HEK293 (cell line): ENCODE results near the gene CAMTA2.

ENCODE experiments used
- CTCF ChIA-PET: fragments of 350-600 bp; formaldehyde crosslinking; extraction: SDS; loops from one replicate; lab custom pipeline; 2021; ENCODE audit warnings: antibody characterized with exemption; lab: Yijun Ruan, JAX
- POLR2A ChIA-PET: fragments of 300-600 bp; formaldehyde crosslinking; extraction: SDS; loops from one replicate; lab custom pipeline; 2020; ENCODE audit warnings: antibody characterized with exemption, inconsistent platforms; lab: Yijun Ruan, JAX
- H3K27ac ChIP-seq: fragments of 200-500 bp; sonication (Bioruptor generic); 2 replicates; pipeline ENCODE4 v1.5.1; 2014; ENCODE audit warnings: low read depth, low read length, control low read depth, inconsistent platforms; ENCODE audit errors: extremely low read depth
- H3K36me3 ChIP-seq, 2 experiments: fragments of 200-500 bp in 1 of 2; sonication (Bioruptor generic) in 1 of 2; 1 replicate in 1 of 2; 2 replicates in 1 of 2; pipeline ENCODE4 v1.5.1; 2014 to 2017; ENCODE audit warnings: inconsistent platforms in 2 of 2, low read length in 2 of 2; ENCODE audit not compliant: control insufficient read depth in 2 of 2, insufficient read depth in 1 of 2
- H3K4me1 ChIP-seq: fragments of 200-500 bp; sonication (Bioruptor generic); 2 replicates; pipeline ENCODE4 v1.5.1; 2014; ENCODE audit warnings: mild to moderate bottlenecking, low read length, inconsistent platforms; ENCODE audit not compliant: control insufficient read depth, insufficient read depth
- H3K4me3 ChIP-seq: 2 replicates; pipeline ENCODE4 v1.5.1; 2011; ENCODE audit warnings: low read depth, mild to moderate bottlenecking, control low read depth, low read length, moderate library complexity
- H3K9me3 ChIP-seq: fragments of 200-500 bp; sonication (Bioruptor generic); 2 replicates; pipeline ENCODE4 v1.5.1; 2014; ENCODE audit warnings: low read depth, low read length, inconsistent platforms; ENCODE audit not compliant: control insufficient read depth, insufficient read depth
- IKZF3 ChIP-seq: fragments of 450-650 bp; IDR thresholded peaks from 2 replicates; pipeline ENCODE4 v1.5.0; 2018; ENCODE audit warnings: missing biosample characterization, mild to moderate bottlenecking, missing genetic modification characterization, moderate library complexity
- PRDM1 ChIP-seq: fragments of 450-650 bp; formaldehyde crosslinking; IDR thresholded peaks from 2 replicates; pipeline ENCODE4; 2016; ENCODE audit warnings: missing biosample characterization, missing genetic modification characterization
- ZIC2 ChIP-seq: fragments of 450-650 bp; formaldehyde crosslinking; IDR thresholded peaks from 2 replicates; pipeline ENCODE4 v1.5.1; 2016; ENCODE audit warnings: missing biosample characterization, missing genetic modification characterization
- ZNF292 ChIP-seq: fragments of 450-650 bp; formaldehyde crosslinking; IDR thresholded peaks from 2 replicates; pipeline ENCODE4 v1.5.1; 2016; ENCODE audit warnings: low read depth, missing biosample characterization, missing genetic modification characterization, borderline replicate concordance
- ZNF341 ChIP-seq: fragments of 450-650 bp; formaldehyde crosslinking; IDR thresholded peaks from 2 replicates; pipeline ENCODE4; 2016; ENCODE audit warnings: low read depth, missing biosample characterization, missing genetic modification characterization
- ZNF600 ChIP-seq: fragments of 450-650 bp; formaldehyde crosslinking; IDR thresholded peaks from 2 replicates; pipeline ENCODE4 v1.5.1; 2016; ENCODE audit warnings: missing biosample characterization, missing genetic modification characterization
- ZNF623 ChIP-seq: fragments of 450-650 bp; formaldehyde crosslinking; IDR thresholded peaks from 2 replicates; pipeline ENCODE4 v1.5.1; 2016; ENCODE audit warnings: missing biosample characterization, missing genetic modification characterization
- ZNF660 ChIP-seq: fragments of 450-650 bp; IDR thresholded peaks from 2 replicates; pipeline ENCODE4 v1.5.1; 2018; ENCODE audit warnings: missing biosample characterization, mild to moderate bottlenecking, missing genetic modification characterization
- ZNF830 ChIP-seq: fragments of 450-650 bp; IDR thresholded peaks from 2 replicates; pipeline ENCODE4 v1.5.0; 2018; ENCODE audit warnings: missing biosample characterization, missing genetic modification characterization, low read depth, mild to moderate bottlenecking, moderate library complexity
- ZSCAN16 ChIP-seq: fragments of 450-650 bp; formaldehyde crosslinking; IDR thresholded peaks from 2 replicates; pipeline ENCODE4 v1.5.1; 2016; ENCODE audit warnings: missing biosample characterization, missing genetic modification characterization
- ZSCAN30 ChIP-seq: fragments of 450-650 bp; IDR thresholded peaks from 2 replicates; pipeline ENCODE4 v1.5.1; 2018; ENCODE audit warnings: missing biosample characterization, mild to moderate bottlenecking, missing genetic modification characterization, moderate library complexity
- TF ChIP-seq, protein P1 (sequence below): fragments of 450-650 bp; formaldehyde crosslinking; IDR thresholded peaks from 2 replicates; pipeline ENCODE4 v1.5.1; 2016; ENCODE audit warnings: missing biosample characterization, missing genetic modification characterization
- TF ChIP-seq, protein P2 (sequence below): fragments of 450-650 bp; formaldehyde crosslinking; IDR thresholded peaks from 2 replicates; pipeline ENCODE4 v1.5.1; 2016; ENCODE audit warnings: missing biosample characterization, missing genetic modification characterization
- TF ChIP-seq, protein P3 (sequence below): fragments of 450-650 bp; formaldehyde crosslinking; IDR thresholded peaks from 2 replicates; pipeline ENCODE4 v1.5.1; 2016; ENCODE audit warnings: missing biosample characterization, missing genetic modification characterization
- TF ChIP-seq, protein P4 (sequence below): fragments of 450-650 bp; formaldehyde crosslinking; IDR thresholded peaks from 2 replicates; pipeline ENCODE4 v1.5.1; 2016; ENCODE audit warnings: missing biosample characterization, missing genetic modification characterization
- TF ChIP-seq, protein P5 (sequence below): fragments of 450-650 bp; formaldehyde crosslinking; IDR thresholded peaks from 2 replicates; pipeline ENCODE4 v1.5.1; 2016; ENCODE audit warnings: missing biosample characterization, missing genetic modification characterization, borderline replicate concordance
- TF ChIP-seq, protein P6 (sequence below): fragments of 450-650 bp; formaldehyde crosslinking; IDR thresholded peaks from 2 replicates; pipeline ENCODE4 v1.5.1; 2017; ENCODE audit warnings: missing biosample characterization, missing genetic modification characterization

CAMTA2 gene

DNA sequence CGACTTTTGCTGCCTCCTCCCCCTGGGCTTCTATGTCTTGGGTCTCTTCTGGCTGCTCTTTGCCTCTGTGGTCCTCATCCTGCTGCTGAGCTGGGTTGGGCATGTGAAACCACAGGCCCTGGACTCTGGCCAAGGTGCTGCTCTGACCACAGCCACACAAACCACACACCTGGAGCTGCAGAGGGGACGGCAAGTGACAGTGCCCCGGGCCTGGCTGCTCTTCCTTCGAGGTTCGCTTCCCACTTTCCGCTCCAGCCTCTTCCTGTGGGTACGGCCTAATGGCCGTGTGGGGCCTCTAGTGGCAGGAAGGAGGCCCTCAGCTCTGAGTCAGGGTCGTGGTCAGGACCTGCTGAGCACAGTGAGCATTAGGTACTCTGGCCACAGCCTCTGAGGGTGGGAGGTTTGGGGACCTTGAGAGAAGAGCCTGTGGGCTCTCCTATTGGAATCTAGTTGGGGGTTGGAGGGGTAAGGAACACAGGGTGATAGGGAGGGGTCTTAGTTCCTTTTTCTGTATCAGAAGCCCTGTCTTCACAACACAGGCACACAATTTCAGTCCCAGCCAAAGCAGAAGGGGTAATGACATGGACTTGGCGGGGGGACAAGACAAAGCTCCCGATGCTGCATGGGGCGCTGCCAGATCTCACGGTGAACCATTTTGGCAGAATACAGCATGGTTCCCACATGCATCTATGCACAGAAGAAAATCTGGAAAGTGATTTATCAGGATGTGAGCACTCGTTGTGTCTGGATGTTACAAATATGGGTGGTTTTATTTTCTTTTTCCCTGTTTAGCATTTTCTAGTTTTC lies 53.1 kb downstream of the CAMTA2 start:
- no peaks in the 10 kb centered on the region for H3K9me3 ChIP-seq
- ChIA-PET CTCF (interaction anchor here (0.6 to 1.6 kb wide), 6 partner anchors 23 to 202 kb away, joined by 3 to 7 read pairs (median 4); partner anchors contain the start of gene CHRNE), POLR2A (interaction anchor here (0.8 to 1.7 kb wide), 7 partner anchors 11 to 33 kb away, joined by 4 to 9 read pairs (median 7); partner anchors contain the start of genes PFN1 and SPAG7)
- H3K4me1 ChIP-seq: peaks cover 3% of the 10 kb centered on the region
- peaks cover 14 to 55% of the 10 kb centered on the region in 2 experiments for H3K36me3 ChIP-seq
- no peak overlapping the region for H3K4me3 ChIP-seq
- H3K27ac ChIP-seq: peak overlapping the region; percentile 8; the same call in 1 of the 2 replicates
- TF ChIP-seq, protein P1, sequence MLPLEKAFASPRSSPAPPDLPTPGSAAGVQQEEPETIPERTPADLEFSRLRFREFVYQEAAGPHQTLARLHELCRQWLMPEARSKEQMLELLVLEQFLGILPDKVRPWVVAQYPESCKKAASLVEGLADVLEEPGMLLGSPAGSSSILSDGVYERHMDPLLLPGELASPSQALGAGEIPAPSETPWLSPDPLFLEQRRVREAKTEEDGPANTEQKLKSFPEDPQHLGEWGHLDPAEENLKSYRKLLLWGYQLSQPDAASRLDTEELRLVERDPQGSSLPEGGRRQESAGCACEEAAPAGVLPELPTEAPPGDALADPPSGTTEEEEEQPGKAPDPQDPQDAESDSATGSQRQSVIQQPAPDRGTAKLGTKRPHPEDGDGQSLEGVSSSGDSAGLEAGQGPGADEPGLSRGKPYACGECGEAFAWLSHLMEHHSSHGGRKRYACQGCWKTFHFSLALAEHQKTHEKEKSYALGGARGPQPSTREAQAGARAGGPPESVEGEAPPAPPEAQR (tag by site-specific recombination): no peak
- no peak for TF ChIP-seq ZSCAN30
- peak; percentile 55 for TF ChIP-seq ZNF341 (tag by site-specific recombination)
- TF ChIP-seq PRDM1 (tag by site-specific recombination): 0 out of 2 replicates have a peak, but pooled peaks have one; percentile 24
- TF ChIP-seq ZIC2 (tag by site-specific recombination): 0 out of 2 replicates have a peak, but pooled peaks have one; percentile 8
- TF ChIP-seq ZNF660 (tag by site-specific recombination): no peak
- TF ChIP-seq ZNF623 (tag by site-specific recombination): no peak
- TF ChIP-seq, protein P2, sequence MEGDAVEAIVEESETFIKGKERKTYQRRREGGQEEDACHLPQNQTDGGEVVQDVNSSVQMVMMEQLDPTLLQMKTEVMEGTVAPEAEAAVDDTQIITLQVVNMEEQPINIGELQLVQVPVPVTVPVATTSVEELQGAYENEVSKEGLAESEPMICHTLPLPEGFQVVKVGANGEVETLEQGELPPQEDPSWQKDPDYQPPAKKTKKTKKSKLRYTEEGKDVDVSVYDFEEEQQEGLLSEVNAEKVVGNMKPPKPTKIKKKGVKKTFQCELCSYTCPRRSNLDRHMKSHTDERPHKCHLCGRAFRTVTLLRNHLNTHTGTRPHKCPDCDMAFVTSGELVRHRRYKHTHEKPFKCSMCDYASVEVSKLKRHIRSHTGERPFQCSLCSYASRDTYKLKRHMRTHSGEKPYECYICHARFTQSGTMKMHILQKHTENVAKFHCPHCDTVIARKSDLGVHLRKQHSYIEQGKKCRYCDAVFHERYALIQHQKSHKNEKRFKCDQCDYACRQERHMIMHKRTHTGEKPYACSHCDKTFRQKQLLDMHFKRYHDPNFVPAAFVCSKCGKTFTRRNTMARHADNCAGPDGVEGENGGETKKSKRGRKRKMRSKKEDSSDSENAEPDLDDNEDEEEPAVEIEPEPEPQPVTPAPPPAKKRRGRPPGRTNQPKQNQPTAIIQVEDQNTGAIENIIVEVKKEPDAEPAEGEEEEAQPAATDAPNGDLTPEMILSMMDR: peak; percentile 63
- TF ChIP-seq ZNF600: 0 out of 2 replicates have a peak, but pooled peaks have one; percentile 23
- TF ChIP-seq, protein P3, sequence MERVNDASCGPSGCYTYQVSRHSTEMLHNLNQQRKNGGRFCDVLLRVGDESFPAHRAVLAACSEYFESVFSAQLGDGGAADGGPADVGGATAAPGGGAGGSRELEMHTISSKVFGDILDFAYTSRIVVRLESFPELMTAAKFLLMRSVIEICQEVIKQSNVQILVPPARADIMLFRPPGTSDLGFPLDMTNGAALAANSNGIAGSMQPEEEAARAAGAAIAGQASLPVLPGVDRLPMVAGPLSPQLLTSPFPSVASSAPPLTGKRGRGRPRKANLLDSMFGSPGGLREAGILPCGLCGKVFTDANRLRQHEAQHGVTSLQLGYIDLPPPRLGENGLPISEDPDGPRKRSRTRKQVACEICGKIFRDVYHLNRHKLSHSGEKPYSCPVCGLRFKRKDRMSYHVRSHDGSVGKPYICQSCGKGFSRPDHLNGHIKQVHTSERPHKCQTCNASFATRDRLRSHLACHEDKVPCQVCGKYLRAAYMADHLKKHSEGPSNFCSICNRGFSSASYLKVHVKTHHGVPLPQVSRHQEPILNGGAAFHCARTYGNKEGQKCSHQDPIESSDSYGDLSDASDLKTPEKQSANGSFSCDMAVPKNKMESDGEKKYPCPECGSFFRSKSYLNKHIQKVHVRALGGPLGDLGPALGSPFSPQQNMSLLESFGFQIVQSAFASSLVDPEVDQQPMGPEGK (tag by site-specific recombination): no peak
- no peak for TF ChIP-seq IKZF3 (tag by site-specific recombination)
- TF ChIP-seq, protein P4, sequence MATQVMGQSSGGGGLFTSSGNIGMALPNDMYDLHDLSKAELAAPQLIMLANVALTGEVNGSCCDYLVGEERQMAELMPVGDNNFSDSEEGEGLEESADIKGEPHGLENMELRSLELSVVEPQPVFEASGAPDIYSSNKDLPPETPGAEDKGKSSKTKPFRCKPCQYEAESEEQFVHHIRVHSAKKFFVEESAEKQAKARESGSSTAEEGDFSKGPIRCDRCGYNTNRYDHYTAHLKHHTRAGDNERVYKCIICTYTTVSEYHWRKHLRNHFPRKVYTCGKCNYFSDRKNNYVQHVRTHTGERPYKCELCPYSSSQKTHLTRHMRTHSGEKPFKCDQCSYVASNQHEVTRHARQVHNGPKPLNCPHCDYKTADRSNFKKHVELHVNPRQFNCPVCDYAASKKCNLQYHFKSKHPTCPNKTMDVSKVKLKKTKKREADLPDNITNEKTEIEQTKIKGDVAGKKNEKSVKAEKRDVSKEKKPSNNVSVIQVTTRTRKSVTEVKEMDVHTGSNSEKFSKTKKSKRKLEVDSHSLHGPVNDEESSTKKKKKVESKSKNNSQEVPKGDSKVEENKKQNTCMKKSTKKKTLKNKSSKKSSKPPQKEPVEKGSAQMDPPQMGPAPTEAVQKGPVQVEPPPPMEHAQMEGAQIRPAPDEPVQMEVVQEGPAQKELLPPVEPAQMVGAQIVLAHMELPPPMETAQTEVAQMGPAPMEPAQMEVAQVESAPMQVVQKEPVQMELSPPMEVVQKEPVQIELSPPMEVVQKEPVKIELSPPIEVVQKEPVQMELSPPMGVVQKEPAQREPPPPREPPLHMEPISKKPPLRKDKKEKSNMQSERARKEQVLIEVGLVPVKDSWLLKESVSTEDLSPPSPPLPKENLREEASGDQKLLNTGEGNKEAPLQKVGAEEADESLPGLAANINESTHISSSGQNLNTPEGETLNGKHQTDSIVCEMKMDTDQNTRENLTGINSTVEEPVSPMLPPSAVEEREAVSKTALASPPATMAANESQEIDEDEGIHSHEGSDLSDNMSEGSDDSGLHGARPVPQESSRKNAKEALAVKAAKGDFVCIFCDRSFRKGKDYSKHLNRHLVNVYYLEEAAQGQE (tag by site-specific recombination): peak; percentile 84

DNA sequence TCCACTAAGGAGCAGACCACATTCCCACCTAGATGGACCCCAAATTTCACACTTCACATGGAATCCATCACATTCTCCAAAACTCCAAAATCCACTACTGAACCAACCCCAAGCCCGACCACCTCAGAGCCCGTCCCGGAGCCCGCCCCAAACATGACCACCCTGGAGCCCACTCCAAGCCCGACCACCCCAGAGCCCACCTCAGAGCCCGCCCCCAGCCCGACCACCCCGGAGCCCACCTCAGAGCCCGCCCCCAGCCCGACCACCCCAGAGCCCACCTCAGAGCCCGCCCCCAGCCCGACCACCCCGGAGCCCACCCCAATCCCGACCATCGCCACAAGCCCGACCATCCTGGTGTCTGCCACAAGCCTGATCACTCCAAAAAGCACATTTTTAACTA lies 53.8 kb downstream of the CAMTA2 start:
- peaks cover 2% of the 10 kb centered on the region for H3K4me1 ChIP-seq
- no peak overlapping the region for H3K27ac ChIP-seq
- H3K4me3 ChIP-seq: no peak overlapping the region
- POLR2A ChIA-PET: interaction anchor here (0.8 to 1.7 kb wide), 7 partner anchors 10 to 33 kb away, joined by 4 to 9 read pairs (median 7); partner anchors contain the start of genes PFN1 and SPAG7
- no peaks in the 10 kb centered on the region for H3K9me3 ChIP-seq
- H3K36me3 ChIP-seq: peaks cover 14 to 57% of the 10 kb centered on the region in 2 experiments
- CTCF ChIA-PET: interaction anchor here (0.6 to 1.6 kb wide), 4 partner anchors 22 to 201 kb away, joined by 3 to 7 read pairs (median 4); no protein-coding TSS in a partner anchor
- TF ChIP-seq, protein P5, sequence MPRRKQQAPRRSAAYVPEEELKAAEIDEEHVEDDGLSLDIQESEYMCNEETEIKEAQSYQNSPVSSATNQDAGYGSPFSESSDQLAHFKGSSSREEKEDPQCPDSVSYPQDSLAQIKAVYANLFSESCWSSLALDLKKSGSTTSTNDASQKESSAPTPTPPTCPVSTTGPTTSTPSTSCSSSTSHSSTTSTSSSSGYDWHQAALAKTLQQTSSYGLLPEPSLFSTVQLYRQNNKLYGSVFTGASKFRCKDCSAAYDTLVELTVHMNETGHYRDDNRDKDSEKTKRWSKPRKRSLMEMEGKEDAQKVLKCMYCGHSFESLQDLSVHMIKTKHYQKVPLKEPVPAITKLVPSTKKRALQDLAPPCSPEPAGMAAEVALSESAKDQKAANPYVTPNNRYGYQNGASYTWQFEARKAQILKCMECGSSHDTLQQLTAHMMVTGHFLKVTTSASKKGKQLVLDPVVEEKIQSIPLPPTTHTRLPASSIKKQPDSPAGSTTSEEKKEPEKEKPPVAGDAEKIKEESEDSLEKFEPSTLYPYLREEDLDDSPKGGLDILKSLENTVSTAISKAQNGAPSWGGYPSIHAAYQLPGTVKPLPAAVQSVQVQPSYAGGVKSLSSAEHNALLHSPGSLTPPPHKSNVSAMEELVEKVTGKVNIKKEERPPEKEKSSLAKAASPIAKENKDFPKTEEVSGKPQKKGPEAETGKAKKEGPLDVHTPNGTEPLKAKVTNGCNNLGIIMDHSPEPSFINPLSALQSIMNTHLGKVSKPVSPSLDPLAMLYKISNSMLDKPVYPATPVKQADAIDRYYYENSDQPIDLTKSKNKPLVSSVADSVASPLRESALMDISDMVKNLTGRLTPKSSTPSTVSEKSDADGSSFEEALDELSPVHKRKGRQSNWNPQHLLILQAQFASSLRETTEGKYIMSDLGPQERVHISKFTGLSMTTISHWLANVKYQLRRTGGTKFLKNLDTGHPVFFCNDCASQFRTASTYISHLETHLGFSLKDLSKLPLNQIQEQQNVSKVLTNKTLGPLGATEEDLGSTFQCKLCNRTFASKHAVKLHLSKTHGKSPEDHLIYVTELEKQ: no peak
- no peak for TF ChIP-seq ZNF830
- TF ChIP-seq, protein P6, sequence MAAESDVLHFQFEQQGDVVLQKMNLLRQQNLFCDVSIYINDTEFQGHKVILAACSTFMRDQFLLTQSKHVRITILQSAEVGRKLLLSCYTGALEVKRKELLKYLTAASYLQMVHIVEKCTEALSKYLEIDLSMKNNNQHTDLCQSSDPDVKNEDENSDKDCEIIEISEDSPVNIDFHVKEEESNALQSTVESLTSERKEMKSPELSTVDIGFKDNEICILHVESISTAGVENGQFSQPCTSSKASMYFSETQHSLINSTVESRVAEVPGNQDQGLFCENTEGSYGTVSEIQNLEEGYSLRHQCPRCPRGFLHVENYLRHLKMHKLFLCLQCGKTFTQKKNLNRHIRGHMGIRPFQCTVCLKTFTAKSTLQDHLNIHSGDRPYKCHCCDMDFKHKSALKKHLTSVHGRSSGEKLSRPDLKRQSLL (tag by site-specific recombination): no peak
- TF ChIP-seq ZNF660 (tag by site-specific recombination): no peak
- TF ChIP-seq ZSCAN16 (tag by site-specific recombination): no peak
- TF ChIP-seq ZNF292: no peak
